ENCODE data around the gene HMGN4. TPM values are rescaled to one million over a fixed set of nuclear protein-coding genes. Genes with fewer than 3 reads are reported as not detected.

Gene HMGN4
- total and polyA plus RNA-seq, 9 of the 15 experiments (the other 6 are each of a cell fraction or from before 2014, with no cell fraction given), result 35.4 to 134 (median 94.1) TPM

DNA sequence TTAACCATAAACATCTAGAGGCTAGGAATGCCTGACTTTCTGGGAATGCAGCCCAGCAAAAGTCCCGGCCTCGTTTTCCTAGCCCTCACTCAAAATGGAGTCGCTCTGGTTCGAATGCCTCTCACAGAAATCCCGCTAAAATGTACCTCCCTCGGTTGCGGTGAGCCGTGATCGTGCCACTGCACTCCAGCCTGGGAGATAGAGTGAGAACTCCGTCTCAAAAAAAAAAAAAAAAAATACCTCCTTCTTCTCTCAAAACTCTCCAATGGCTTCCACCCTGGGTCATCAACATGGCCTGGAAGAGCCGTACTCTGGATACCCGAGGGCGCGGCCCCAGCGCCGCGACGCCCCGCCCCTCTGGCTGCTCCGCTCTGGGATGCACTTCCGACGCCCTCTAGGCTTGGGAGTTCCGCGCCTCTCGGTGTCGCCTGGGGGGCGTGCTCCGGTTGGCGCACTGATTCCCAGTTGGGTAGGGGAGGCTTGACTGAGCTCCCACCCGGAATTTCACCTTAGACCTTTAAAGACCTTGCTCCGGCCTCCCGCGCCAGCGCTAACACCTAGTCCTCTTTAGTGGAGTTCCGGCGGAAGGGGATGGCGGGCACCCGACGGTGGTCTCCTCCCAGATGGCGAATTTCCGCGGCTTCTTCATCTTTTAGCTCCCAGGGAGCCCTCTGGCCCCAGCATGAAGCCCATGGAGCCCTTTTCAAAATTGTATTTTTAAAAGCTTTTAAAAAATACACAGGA lies 12.3 kb downstream of the HMGN4 start (continued):
- TF ChIP-seq NFATC3 (IDR thresholded peaks at IDR 0.05), result no peak
- TF ChIP-seq ZNF384 (IDR thresholded peaks at IDR 0.05; ENCODE audit: low read depth, low read length), result no peak
- TF ChIP-seq KDM1A (IDR thresholded peaks at IDR 0.05), result no peak
- TF ChIP-seq SRSF3 (IDR thresholded peaks at IDR 0.05; ENCODE audit: insufficient read depth, low read length), result no peak
- no peak for TF ChIP-seq NFRKB (IDR thresholded peaks at IDR 0.05; ENCODE audit: low read depth)
- TF ChIP-seq HMG20B (CRISPR knock-in tag; IDR thresholded peaks at IDR 0.05), result no peak
- TF ChIP-seq, protein P1, sequence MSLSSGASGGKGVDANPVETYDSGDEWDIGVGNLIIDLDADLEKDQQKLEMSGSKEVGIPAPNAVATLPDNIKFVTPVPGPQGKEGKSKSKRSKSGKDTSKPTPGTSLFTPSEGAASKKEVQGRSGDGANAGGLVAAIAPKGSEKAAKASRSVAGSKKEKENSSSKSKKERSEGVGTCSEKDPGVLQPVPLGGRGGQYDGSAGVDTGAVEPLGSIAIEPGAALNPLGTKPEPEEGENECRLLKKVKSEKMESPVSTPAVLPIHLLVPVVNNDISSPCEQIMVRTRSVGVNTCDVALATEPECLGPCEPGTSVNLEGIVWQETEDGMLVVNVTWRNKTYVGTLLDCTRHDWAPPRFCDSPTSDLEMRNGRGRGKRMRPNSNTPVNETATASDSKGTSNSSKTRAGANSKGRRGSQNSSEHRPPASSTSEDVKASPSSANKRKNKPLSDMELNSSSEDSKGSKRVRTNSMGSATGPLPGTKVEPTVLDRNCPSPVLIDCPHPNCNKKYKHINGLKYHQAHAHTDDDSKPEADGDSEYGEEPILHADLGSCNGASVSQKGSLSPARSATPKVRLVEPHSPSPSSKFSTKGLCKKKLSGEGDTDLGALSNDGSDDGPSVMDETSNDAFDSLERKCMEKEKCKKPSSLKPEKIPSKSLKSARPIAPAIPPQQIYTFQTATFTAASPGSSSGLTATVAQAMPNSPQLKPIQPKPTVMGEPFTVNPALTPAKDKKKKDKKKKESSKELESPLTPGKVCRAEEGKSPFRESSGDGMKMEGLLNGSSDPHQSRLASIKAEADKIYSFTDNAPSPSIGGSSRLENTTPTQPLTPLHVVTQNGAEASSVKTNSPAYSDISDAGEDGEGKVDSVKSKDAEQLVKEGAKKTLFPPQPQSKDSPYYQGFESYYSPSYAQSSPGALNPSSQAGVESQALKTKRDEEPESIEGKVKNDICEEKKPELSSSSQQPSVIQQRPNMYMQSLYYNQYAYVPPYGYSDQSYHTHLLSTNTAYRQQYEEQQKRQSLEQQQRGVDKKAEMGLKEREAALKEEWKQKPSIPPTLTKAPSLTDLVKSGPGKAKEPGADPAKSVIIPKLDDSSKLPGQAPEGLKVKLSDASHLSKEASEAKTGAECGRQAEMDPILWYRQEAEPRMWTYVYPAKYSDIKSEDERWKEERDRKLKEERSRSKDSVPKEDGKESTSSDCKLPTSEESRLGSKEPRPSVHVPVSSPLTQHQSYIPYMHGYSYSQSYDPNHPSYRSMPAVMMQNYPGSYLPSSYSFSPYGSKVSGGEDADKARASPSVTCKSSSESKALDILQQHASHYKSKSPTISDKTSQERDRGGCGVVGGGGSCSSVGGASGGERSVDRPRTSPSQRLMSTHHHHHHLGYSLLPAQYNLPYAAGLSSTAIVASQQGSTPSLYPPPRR (CRISPR knock-in tag; IDR thresholded peaks at IDR 0.05; ENCODE audit: borderline replicate concordance), result no peak
- TF ChIP-seq IFI16 (CRISPR knock-in tag; IDR thresholded peaks at IDR 0.05), result 0 out of 2 replicates have a peak, but pooled peaks have one; percentile 30
- no peak for TF ChIP-seq BMI1 (IDR thresholded peaks at IDR 0.05; ENCODE audit: low read length)
- no peak for TF ChIP-seq U2AF2 (optimal IDR thresholded peaks at IDR 0.05; ENCODE audit: low read depth, low read length)
- no peak for TF ChIP-seq GABPB2 (CRISPR knock-in tag; conservative IDR thresholded peaks at IDR 0.05)
- TF ChIP-seq NR1H2 (CRISPR knock-in tag; IDR thresholded peaks at IDR 0.05), result no peak
- TF ChIP-seq BCOR (IDR thresholded peaks at IDR 0.05), result no peak
- TF ChIP-seq ZSCAN29 (IDR thresholded peaks at IDR 0.05), result no peak
- no peak for TF ChIP-seq ZNF699 (CRISPR knock-in tag; IDR thresholded peaks at IDR 0.05; ENCODE audit: insufficient replicate concordance)
- TF ChIP-seq ZNF766 (CRISPR knock-in tag; conservative IDR thresholded peaks at IDR 0.05), result no peak
- TF ChIP-seq DACH1 (IDR thresholded peaks at IDR 0.05; ENCODE audit: partially characterized antibody), result no peak
- no peak for TF ChIP-seq MAFF (IDR thresholded peaks at IDR 0.05; ENCODE audit: low read length)
- no peak for TF ChIP-seq ZNF695 (CRISPR knock-in tag; IDR thresholded peaks at IDR 0.05)
- peak; percentile 29 for TF ChIP-seq HMGN3 (IDR thresholded peaks at IDR 0.05; ENCODE audit: borderline replicate concordance, extremely low read depth, insufficient read length, low read depth, low read length)
- TF ChIP-seq HCFC1 (IDR thresholded peaks at IDR 0.05; ENCODE audit: low read depth, low read length), result no peak
- TF ChIP-seq PCBP2 (IDR thresholded peaks at IDR 0.05; ENCODE audit: low read depth, low read length, poor library complexity, severe bottlenecking), result no peak
- no peak for TF ChIP-seq BCL6 (CRISPR knock-in tag; IDR thresholded peaks at IDR 0.05)
- no peak for TF ChIP-seq KLF10 (CRISPR knock-in tag; IDR thresholded peaks at IDR 0.05)
- TF ChIP-seq, protein P2, sequence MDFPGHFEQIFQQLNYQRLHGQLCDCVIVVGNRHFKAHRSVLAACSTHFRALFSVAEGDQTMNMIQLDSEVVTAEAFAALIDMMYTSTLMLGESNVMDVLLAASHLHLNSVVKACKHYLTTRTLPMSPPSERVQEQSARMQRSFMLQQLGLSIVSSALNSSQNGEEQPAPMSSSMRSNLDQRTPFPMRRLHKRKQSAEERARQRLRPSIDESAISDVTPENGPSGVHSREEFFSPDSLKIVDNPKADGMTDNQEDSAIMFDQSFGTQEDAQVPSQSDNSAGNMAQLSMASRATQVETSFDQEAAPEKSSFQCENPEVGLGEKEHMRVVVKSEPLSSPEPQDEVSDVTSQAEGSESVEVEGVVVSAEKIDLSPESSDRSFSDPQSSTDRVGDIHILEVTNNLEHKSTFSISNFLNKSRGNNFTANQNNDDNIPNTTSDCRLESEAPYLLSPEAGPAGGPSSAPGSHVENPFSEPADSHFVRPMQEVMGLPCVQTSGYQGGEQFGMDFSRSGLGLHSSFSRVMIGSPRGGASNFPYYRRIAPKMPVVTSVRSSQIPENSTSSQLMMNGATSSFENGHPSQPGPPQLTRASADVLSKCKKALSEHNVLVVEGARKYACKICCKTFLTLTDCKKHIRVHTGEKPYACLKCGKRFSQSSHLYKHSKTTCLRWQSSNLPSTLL (IDR thresholded peaks at IDR 0.05), result no peak

All from K562 (cell line).